Measurements from ENCODE around the gene ERBIN.

GRCh38 chr5:65913519-65913918 is 12.9 kb upstream of the ERBIN start:
- TF ChIP-seq, protein P1, sequence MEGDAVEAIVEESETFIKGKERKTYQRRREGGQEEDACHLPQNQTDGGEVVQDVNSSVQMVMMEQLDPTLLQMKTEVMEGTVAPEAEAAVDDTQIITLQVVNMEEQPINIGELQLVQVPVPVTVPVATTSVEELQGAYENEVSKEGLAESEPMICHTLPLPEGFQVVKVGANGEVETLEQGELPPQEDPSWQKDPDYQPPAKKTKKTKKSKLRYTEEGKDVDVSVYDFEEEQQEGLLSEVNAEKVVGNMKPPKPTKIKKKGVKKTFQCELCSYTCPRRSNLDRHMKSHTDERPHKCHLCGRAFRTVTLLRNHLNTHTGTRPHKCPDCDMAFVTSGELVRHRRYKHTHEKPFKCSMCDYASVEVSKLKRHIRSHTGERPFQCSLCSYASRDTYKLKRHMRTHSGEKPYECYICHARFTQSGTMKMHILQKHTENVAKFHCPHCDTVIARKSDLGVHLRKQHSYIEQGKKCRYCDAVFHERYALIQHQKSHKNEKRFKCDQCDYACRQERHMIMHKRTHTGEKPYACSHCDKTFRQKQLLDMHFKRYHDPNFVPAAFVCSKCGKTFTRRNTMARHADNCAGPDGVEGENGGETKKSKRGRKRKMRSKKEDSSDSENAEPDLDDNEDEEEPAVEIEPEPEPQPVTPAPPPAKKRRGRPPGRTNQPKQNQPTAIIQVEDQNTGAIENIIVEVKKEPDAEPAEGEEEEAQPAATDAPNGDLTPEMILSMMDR (IDR thresholded peaks at IDR 0.05; ENCODE audit: borderline replicate concordance, extremely low read depth, low read length, poor library complexity, severe bottlenecking) = no peak
- TF ChIP-seq EZH2 (IDR thresholded peaks at IDR 0.05; ENCODE audit: borderline replicate concordance, low read depth, low read length, severe bottlenecking) = no peak

Data from DND-41 (cell line).